ENCODE measurements around the gene MAPK8IP2. TPM values are rescaled to one million over a fixed set of nuclear protein-coding genes. Genes with fewer than 3 reads are reported as not detected.
A peak's percentile ranks its signal among the peaks of the same experiment; 100 is the strongest.

MAPK8IP2 gene
- total RNA-seq, 1 experiment from 2014 or later = 7.8 TPM

- Histone ChIP-seq H3K9me3 (ENCODE audit: low read depth, low read length, poor library complexity, severe bottlenecking) (no peaks in the 10 kb centered on the region), H3K27ac (ENCODE audit: low read depth, low read length, poor library complexity, severe bottlenecking) (peak within 1 kb of the TSS; percentile 72), H3K4me1 (ENCODE audit: insufficient read depth, low read length, poor library complexity, severe bottlenecking) (peaks cover 5% of the 10 kb centered on the region), H3K27me3 (replicated peaks; ENCODE audit: insufficient read depth, low read depth, low read length, poor library complexity) (no peaks in the 10 kb centered on the region), H3K36me3 (ENCODE audit: insufficient read depth, low read length, poor library complexity, severe bottlenecking) (no peaks in the 10 kb centered on the region), H3K4me3 (ENCODE audit: low read depth, low read length, poor library complexity, severe bottlenecking) (peak within 1 kb of the TSS; percentile 96)
- intact Hi-C loops (cut with micrococcal nuclease; ENCODE audit: unreplicated experiment) = no loop called here
- ChIA-PET POLR2A (ENCODE audit: low non-redundant PET) (interaction anchor here (0.5 kb wide), 1 partner anchor 361 kb away, joined by 3 read pairs; no protein-coding TSS in a partner anchor), CTCF (interaction anchor here (0.7 kb wide), 1 partner anchor 49 kb away, joined by 5 read pairs; no protein-coding TSS in a partner anchor)
- peak; percentile 84 for DNase-seq (ENCODE audit: low spot score)
- BruUV-seq (replicated peaks) = no TSS peak
- TF ChIP-seq EZH2 (IDR thresholded peaks at IDR 0.05; ENCODE audit: borderline replicate concordance, low read depth, low read length, poor library complexity, severe bottlenecking) = no peak
- TF ChIP-seq CTCF (conservative IDR thresholded peaks at IDR 0.05; ENCODE audit: low read depth, low read length) = 0 out of 2 replicates have a peak, but pooled peaks have one; percentile 24
These were observed 27.3 kb downstream of the MAPK8IP2 start, which contains the start of gene ARSA for GRCh38 chr22:50627642-50628542. TSS of gene ARSA (minus strand) at chr22:50628152. CDS start at chr22:50627779, 373 bp downstream.

GRCh38 chr22:50628543-50629134 lies 28.0 kb downstream of the MAPK8IP2 start:
- ChIA-PET POLR2A (ENCODE audit: low non-redundant PET) (no interaction called here), CTCF (interaction anchor here (0.7 kb wide), 1 partner anchor 50 kb away, joined by 5 read pairs; no protein-coding TSS in a partner anchor)
- TF ChIP-seq CTCF (conservative IDR thresholded peaks at IDR 0.05; ENCODE audit: low read depth, low read length) = no peak
- no peak for TF ChIP-seq EZH2 (IDR thresholded peaks at IDR 0.05; ENCODE audit: borderline replicate concordance, low read depth, low read length, poor library complexity, severe bottlenecking)
- Histone ChIP-seq H3K27ac (ENCODE audit: low read depth, low read length, poor library complexity, severe bottlenecking) (peak overlapping the region; percentile 72), H3K9me3 (ENCODE audit: low read depth, low read length, poor library complexity, severe bottlenecking) (no peaks in the 10 kb centered on the region), H3K4me3 (ENCODE audit: low read depth, low read length, poor library complexity, severe bottlenecking) (peak overlapping the region; percentile 96), H3K36me3 (ENCODE audit: insufficient read depth, low read length, poor library complexity, severe bottlenecking) (no peaks in the 10 kb centered on the region), H3K27me3 (replicated peaks; ENCODE audit: insufficient read depth, low read depth, low read length, poor library complexity) (no peaks in the 10 kb centered on the region), H3K4me1 (ENCODE audit: insufficient read depth, low read length, poor library complexity, severe bottlenecking) (peaks cover 5% of the 10 kb centered on the region)
- no peak for DNase-seq (ENCODE audit: low spot score)
- intact Hi-C loops (cut with micrococcal nuclease; ENCODE audit: unreplicated experiment) = no loop called here
- no TSS peak for BruUV-seq (replicated peaks)

- no peak for DNase-seq (ENCODE audit: low spot score)
- ChIA-PET POLR2A (ENCODE audit: low non-redundant PET) (no interaction called here), CTCF (no interaction called here)
- intact Hi-C loops (cut with micrococcal nuclease; ENCODE audit: unreplicated experiment) = no loop called here
- Histone ChIP-seq H3K4me3 (ENCODE audit: low read depth, low read length, poor library complexity, severe bottlenecking) (no peak overlapping the region), H3K4me1 (ENCODE audit: insufficient read depth, low read length, poor library complexity, severe bottlenecking) (peaks cover 5% of the 10 kb centered on the region), H3K9me3 (ENCODE audit: low read depth, low read length, poor library complexity, severe bottlenecking) (no peaks in the 10 kb centered on the region), H3K27me3 (replicated peaks; ENCODE audit: insufficient read depth, low read depth, low read length, poor library complexity) (no peaks in the 10 kb centered on the region), H3K36me3 (ENCODE audit: insufficient read depth, low read length, poor library complexity, severe bottlenecking) (no peaks in the 10 kb centered on the region), H3K27ac (ENCODE audit: low read depth, low read length, poor library complexity, severe bottlenecking) (no peak overlapping the region)
- no peak for TF ChIP-seq CTCF (conservative IDR thresholded peaks at IDR 0.05; ENCODE audit: low read depth, low read length)
- BruUV-seq (replicated peaks) = no TSS peak
These were observed 29.8 kb downstream of the MAPK8IP2 start for GRCh38 chr22:50630376-50630775.
